GM18861 (cell line): ENCODE results near the gene CD86.
"Not testable (repeated sequence)": the region's sequence is repeated elsewhere in the genome, so short reads cannot be mapped to it uniquely, and the experiment has no call there.

ENCODE experiments used
- ATAC-seq: cut with Tn5 transposase; IDR thresholded peaks from one replicate; pipeline ENCODE4 v1.9.1; 2021; ENCODE audit not compliant: unreplicated experiment

The CD86 gene, protein sequence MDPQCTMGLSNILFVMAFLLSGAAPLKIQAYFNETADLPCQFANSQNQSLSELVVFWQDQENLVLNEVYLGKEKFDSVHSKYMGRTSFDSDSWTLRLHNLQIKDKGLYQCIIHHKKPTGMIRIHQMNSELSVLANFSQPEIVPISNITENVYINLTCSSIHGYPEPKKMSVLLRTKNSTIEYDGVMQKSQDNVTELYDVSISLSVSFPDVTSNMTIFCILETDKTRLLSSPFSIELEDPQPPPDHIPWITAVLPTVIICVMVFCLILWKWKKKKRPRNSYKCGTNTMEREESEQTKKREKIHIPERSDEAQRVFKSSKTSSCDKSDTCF

DNA sequence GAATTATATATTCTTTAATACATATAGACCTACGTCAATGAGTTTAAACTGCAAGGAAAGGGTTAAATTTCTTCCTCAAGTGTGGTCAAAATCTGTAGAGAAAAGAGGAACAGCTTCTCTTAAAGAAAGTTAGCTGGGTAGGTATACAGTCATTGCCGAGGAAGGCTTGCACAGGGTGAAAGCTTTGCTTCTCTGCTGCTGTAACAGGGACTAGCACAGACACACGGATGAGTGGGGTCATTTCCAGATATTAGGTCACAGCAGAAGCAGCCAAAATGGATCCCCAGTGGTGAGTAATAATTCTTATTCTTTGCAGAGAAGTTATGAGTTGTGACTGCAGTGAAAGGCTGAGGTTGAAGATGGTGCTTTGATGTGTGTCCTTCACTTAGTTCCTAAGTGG is at the start of gene CD86:
TSS of gene CD86 (plus strand) at position 148 of the 400 bp plus-strand sequence. CDS start at position 276, 128 bp downstream.
- peak; percentile 85 for ATAC-seq

DNA sequence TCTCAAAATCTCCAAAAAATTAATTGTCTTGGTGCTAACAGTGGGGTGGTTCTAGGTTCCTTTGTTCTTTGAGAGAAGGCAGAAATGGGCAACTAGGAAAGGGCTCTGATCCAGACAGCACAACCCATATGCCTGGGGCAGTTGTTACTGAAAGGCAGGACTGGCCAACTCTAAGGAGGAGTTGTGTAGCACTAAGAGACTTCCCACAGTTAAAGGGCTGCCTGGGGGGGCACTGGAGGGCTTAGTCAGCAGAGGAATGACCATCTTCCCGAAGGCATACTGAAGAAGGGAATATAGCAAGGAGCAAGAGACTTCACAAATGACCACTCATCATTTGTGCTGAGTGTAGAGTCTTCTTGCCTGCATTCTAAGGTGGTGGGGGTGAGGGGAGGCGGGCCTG is 48.9 kb upstream of the CD86 start:
- ATAC-seq, result no peak

DNA sequence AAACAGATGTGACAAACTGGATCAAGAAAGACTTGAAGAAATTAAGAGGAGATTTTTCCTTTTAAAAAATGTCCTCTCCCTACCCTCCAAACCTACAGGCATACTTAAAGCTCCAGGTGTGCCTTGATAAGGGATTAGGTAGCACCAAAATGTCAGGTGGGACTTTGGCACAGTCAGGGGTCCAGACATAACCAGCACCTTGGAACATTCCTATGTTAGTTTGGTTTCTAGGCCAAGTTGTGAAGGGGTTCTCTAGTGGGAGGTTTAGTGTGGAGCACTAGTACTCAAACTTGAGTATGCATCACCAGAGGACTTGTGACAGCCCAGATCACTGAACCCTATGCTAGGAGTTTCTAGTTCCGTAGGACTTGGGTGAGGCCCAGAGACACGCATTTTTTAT is 47.0 kb upstream of the CD86 start:
- no peak for ATAC-seq

DNA sequence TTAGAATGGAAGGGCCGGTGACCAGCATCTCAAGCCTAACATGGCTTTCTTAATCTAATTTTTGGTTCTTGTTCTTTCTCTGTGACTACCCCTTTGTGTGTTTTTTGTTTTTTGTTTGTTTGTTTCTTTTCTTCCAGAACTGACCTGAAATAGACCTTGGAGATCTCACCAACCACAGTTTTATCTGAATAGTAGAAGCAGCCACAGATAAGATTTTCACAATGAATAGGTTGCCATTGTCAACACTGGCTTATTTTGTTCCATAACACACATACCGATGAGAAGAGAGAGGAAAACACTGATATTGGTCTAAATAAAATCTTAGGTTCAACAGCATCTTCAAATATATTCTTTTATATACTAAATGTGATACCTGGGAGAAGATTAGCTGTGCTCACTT is 44.7 kb upstream of the CD86 start:
- no peak for ATAC-seq

DNA sequence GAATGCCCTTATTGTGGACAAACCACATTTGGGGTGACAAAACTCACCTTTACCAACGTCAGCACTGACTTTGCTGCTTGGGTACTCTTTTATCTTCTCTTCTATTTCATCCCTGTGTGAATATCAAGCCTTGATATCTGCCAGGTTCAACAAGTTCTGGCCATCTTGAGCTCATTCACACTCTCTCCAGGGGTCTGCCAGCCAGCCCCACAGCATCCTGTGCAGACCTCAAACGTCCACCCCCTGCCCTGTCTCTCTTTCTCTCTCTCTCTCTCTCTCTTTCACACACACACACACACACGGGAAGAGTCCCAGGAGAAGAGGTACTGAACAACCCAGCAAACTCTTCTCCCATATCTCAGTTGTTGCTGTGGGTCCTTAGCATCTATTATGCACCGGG is 43.8 kb upstream of the CD86 start:
- ATAC-seq, result no peak

DNA sequence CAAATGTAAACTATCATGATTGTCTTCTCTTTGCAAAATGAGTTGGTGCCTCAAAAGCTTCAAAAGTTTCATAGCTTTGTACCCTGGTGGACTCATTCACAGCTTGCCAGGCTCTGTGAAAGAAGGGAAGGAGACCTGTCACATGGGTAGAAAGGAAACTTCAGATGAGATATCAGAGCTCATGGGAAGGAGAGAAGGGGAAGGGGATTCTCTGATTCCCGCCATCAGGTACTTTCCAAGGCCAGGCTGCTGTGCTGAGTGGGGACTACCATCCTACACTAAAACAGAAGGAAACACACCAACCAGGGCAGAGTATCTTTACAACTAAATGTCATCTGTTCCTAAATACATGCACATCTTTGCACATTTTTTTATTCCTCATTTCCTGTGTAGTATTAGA is 42.3 kb upstream of the CD86 start:
- ATAC-seq, result no peak

DNA sequence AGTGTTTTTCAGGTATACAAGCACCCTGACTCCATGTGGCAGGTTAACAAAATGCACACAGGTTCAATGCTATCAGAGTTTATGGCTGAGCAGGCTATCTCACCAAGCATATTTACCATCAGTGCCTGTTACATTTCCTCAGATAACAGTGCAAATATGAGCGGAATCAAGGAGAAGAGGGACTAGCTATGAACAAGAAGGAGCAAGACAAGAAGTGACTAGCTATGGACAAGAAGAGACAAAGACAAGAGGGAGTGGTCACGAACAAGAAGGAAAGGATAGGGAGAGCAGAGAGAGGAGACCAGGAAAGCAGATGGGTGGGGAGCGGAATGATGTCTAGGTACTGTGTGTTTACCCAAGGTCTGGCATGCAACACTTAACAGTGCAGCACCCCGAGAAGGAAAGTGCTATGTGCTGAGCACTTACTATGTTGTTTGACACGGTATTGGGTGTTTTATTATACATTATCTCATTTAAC is 41.7 kb upstream of the CD86 start:
- ATAC-seq, result no peak

DNA sequence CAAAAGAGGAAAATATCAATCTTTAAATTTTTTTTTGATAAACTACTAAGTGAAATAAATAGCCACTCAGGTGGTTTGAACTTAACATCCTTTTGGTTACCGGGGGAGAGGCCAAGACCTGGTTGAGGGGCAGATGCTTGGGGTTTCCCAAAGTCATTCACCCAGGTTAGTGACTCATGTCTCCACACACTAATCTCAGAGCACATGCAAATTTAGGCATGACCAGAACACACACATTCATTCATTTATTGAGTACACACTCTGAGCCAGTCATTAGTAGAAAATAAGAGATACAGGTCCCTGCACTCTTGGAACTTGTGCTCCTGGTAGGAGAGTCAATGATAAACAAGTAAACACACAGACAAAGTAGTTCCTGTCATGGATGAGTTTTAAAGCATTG is 40.4 kb upstream of the CD86 start:
- ATAC-seq, result peak; percentile 89

DNA sequence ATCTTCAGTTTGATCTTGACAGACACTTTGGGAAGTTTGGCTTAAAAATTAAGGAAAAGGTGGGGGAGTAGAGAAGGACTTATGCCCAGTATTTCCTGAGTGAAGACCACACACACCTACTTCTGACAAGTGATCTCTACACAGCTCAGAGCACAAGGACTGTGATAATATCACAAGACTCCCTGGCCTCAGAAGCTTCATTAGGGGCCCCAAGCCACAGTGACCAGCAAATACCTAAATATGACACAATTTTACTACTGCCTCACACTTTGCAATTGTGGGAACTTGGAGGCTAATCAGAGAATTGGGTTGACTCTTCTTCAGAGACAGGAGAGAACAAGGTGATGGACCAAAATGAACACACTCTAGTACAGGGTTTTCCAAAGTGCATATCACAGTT is 35.7 kb upstream of the CD86 start:
- ATAC-seq, result no peak

DNA sequence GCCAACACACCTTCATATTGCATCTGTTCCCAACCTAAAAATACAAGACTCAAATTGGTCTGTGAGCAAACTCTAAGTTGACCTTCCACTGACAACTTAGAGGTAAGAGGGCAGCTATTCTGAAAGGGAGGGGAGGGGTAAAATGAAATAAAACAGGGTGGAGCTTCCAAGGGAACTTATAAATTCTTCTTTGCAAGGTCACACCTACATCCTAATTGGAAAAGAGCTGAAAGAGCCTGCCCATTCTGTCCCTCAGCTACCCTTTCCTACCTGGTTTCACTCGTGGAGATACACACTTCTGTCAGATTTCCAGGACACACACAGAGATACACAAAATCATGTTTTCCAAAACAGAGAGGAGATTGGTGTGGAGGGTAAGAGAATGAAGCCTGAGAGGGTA is 34.1 kb upstream of the CD86 start:
- ATAC-seq, result no peak

DNA sequence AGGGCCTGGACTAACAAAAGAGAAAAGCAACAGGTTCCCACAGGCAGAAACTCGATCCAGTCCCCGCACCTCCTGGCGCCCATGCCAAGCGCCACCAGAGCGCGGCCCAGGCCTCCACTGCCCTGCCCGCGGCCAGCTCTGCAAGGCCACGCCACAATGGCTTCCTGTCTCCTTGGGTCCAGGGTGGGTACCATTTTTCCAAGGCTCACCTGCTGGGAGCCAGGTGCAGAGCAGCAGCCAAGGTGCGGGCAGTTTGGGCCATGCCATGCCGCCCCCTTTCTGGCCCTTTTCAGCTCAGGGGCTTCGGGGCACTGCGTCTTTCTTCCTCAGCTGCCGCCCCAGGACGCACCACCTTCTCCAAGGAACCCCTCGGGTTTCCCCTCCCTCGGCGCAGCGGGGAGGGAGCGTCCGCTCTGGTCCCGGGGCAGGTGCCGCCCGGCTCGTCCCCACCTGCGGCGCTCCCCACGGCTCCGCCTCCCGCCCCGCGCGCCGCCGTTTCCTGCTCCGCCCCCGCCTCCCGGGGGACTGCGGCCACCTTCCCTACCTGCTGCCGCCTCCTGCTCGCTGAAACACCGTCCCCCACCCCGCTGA is 33.3 kb upstream of the CD86 start, which contains the start of gene ILDR1:
TSS of gene ILDR1 (minus strand) at position 437 of the 591 bp plus-strand sequence. CDS start at position 267, 170 bp downstream.
- ATAC-seq, result no peak

DNA sequence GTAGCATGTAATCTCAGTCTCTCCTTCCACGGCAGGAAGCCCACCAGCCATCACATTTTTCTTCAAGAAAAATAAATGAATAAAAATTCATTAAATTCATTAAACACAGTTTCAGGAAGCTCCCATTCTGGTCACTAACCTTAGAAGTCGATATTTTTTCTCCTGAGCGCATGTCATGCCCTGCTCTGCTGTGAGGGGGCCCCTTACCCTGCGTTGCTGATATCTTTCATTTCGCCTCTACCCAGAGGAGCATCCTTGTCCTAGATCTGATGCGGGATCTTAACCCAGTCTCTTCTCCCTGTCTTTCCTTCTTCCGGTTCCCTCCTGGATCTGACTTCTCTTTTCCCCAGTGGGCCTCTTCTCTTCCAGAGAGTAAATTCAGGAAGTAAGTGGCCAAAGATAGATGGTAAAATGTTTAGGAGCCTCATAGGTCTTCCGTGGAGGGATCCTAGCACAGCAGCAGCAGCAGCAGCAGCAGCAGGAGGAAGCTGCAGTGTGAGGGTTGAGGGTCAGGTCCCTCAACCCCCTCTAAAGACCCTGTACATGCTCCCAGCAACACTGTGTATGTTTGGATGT is 31.7 kb upstream of the CD86 start:
- no peak for ATAC-seq

DNA sequence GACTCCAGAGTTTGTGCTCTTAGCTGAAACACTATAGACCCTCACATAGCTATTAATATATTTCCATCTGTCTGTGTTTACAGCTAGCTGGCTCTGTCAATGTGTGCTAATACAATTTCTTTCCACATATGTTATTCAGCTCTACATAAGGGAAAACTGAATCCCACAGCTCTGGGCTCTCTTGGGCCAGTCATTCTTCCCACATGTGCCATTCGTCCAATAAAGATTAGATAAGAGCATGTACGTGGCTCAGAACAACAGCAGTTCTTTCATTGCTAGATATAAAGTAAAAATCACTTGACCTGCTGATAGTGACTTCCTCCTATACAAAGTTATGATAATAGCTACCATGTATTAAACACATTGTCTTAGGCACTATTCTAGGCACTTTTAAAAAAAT is 30.4 kb upstream of the CD86 start:
- no peak for ATAC-seq

DNA sequence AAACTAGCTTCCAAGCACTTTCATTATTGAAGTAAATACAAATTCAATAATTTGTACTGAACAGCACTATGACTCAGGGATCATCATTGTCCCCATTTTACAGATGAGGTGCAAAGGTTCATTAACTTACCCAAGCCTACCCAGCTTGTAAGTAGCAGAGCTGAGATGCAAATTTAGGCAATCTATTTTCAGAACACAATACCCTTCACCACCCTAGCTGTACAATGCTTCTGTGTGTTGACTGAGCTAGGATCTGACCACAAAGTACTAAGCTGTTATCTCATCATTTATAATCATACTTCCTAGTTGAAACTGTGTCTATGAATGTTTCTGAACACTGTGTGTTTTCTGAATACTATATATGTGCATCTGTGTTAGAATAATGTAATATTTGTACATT is 29.9 kb upstream of the CD86 start:
- peak; percentile 89 for ATAC-seq

DNA sequence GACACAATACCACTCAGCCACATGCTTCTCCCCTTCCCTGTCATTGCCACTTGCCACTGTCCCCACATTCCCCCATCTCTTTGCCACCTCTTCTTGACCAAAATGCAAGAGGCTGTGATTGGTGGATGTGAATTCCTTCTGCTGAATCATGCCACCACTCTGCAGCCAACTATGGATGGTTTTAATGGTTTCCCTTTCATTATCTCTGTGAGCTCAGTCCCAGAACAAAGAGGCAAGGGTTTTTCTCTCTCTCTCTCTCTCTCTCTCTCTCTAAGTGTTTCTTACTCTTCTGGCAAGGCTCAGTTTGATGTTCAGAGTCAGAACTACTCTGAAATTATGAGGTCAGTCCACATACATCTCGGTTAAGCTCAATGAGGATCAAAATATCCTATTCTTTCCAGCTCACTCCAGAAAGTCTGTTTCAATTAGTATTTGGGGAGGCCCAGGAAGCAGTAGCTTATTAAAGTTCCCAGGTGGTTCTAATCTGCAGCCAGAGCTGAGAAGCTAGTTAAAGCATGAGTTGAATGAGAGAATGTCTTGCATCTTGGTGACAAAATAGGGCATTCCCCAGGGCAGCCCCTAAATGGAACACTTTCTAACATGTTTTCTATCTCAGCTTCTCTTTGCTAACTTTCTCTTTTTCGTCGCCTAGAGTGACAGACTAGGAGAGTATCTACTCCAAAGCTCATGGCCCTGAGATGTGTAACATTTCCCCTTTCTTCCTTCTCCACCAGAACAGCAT is 24.6 kb upstream of the CD86 start:
- peak; percentile 46 for ATAC-seq

DNA sequence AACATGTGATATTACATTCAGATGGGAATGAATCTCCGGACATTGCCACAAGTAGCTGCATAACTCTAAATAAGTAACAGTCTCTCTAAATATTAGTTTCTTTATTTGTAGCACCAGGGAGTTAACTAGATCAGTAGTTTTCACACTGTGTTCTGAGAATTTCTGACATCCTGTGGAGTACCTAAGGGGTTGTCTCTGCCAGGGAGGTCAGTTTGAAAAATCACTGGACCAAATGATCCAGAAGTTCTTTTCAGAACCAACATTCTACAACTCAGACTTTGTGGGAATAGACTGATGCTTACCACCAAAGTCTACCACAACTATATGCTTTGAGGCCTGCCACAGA is 24.1 kb upstream of the CD86 start:
- ATAC-seq, result peak; percentile 26

DNA sequence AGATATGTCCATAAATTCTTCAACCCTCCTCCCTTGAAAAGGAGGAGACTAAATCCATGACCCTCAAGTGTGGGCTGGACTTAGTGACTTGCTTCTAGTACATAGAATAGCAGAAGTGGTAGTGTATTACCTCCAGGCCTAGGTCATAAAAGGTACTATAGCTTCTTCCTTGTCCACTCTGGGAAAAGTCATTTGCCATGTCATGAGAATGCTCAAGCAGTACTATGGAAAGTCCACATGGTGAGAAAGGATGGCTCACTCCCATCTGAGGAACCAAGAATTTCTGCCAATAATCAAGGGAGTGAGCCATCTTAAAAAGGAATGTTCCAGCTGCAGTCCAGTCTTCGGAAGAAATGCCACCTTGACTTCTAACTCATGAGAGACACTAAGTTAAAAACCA is 22.6 kb upstream of the CD86 start:
- ATAC-seq, result no peak

DNA sequence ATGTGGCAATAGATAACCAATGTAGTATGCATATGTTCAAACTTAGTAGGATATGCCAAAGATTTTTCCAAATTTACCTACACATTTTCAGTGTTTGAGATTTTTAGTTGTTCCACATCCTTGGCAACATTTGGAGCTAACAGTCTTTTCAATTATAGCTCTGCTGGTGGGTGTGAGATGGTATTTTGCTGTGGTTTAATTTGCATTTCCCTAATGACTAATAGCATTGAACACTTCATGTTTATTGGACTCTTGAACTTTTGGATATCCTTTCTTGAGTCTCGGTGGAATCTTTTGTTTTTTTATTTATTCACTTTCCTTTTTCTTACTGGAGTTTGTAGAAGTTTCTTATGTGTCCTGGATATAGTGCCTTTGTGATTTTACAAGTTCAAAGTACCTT is 22.1 kb upstream of the CD86 start:
- no peak for ATAC-seq

DNA sequence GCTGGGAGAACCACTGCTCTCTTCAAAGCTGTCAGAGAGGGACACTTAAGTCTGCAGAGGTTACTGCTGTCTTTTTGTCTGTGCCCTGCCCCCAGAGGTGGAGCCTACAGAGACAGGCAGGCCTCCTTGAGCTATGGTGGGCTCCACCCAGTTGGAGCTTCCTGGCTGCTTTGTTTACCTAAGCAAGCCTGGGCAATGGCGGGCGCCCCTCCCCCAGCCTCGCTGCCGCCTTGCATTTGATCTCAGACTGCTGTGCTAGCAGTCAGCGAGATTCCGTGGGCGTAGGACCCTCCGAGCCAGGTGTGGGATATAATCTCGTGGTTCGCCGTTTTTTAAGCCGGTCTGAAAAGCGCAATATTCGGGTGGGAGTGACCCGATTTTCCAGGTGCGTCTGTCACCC is 7.9 kb upstream of the CD86 start:
- ATAC-seq, result not testable (repeated sequence)

DNA sequence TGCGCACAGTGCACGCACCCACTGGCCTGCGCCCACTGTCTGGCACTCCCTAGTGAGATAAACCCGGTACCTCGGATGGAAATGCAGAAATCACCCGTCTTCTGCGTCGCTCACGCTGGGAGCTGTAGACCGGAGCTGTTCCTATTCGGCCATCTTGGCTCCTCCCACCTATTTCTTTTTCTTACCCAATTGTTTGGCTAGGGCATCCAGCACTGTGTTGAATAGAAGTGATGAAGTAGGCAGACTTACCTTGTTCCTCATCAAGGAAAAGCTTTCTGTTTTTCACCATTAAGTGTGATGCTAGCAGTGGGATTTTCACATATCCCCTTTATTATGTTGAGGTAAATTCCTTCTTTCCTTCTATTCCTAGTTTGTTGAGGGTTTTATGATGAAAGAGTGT is 7.4 kb upstream of the CD86 start:
- not testable (repeated sequence) for ATAC-seq

DNA sequence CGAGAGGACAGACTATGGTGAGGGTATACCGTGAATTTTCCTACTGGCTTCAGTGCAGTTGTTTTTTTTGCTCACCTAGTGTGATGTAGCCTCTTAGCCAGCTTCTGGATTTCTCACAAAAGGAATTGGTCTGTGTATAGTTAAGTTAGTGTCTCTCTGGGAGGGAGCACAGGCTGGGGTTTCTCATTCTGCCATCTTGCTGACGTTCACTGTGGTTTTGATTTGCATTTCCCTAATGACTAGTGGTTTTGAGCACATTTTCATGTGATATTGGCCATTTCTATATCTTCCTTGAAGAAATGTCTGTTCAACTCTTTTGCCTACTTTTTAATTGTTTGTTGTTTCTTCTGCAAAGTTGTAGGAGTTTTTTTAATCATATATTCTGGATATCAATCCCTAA is 2.2 kb upstream of the CD86 start:
- peak; percentile 42 for ATAC-seq

DNA sequence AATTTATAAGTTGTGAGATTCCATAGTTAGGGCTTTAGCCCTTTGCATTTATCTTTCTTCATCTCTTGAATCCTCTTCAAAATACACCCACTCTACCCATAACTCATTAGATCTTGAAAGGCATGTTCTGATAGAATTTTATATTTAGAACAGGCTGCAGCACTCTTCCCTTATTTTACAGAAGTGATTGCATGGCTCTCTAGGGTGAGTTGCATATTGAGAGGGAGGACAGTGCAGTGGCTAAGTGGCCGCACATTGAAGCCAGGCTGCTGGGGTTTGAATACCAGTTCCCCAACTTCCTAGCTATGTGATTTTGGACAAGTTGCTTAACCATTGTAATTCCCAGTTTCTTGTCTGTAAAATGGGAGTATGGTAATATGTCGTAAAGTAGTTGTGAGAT is 2.5 kb downstream of the CD86 start:
- ATAC-seq, result no peak
